IMR-90 (cell line): ENCODE measurements around the gene MMP14.

Source experiments
- CEBPB ChIP-seq: IDR thresholded peaks from 2 replicates; pipeline ENCODE4 v1.6.1; 2012; ENCODE audit warnings: low read depth, low read length, improper control_type of control experiment
- CHD1 ChIP-seq: IDR thresholded peaks from 2 replicates; pipeline ENCODE4 v1.6.1; 2012; ENCODE audit warnings: low read depth, low read length, improper control_type of control experiment
- FOS ChIP-seq: fragments of 150-350 bp; IDR thresholded peaks from 2 replicates; pipeline ENCODE4 v1.6.1; 2016; ENCODE audit warnings: low read depth, low read length
- MAFK ChIP-seq: IDR thresholded peaks from 2 replicates; pipeline ENCODE4 v1.6.1; 2012; ENCODE audit warnings: low read depth, low read length, improper control_type of control experiment
- MAZ ChIP-seq: IDR thresholded peaks from 2 replicates; pipeline ENCODE4 v1.6.1; 2012; ENCODE audit warnings: low read depth, mild to moderate bottlenecking, low read length, improper control_type of control experiment, moderate library complexity, borderline replicate concordance
- MXI1 ChIP-seq: IDR thresholded peaks from 2 replicates; pipeline ENCODE4 v1.6.1; 2012; ENCODE audit warnings: low read depth, mild to moderate bottlenecking, low read length, moderate library complexity, borderline replicate concordance
- NFE2L2 ChIP-seq: fragments of 150-350 bp; IDR thresholded peaks from 2 replicates; pipeline ENCODE4 v1.6.1; 2016; ENCODE audit warnings: low read depth, mild to moderate bottlenecking, low read length
- POLR2A ChIP-seq: IDR thresholded peaks from 2 replicates; pipeline ENCODE4 v1.6.1; 2012; ENCODE audit warnings: mild to moderate bottlenecking, low read depth, low read length
- RAD21 ChIP-seq: IDR thresholded peaks from 2 replicates; pipeline ENCODE4 v1.6.1; 2012; ENCODE audit warnings: low read length, improper control_type of control experiment
- RCOR1 ChIP-seq: IDR thresholded peaks from 2 replicates; pipeline ENCODE4 v1.6.1; 2012; ENCODE audit warnings: mild to moderate bottlenecking, low read length, improper control_type of control experiment; ENCODE audit not compliant: insufficient replicate concordance
- SMC3 ChIP-seq: fragments of 150-350 bp; IDR thresholded peaks from 2 replicates; pipeline ENCODE4 v1.6.1; 2016; ENCODE audit warnings: low read depth, mild to moderate bottlenecking, antibody characterized with exemption, low read length, moderate library complexity
- TF ChIP-seq, protein P1 (sequence below): conservative IDR thresholded peaks from 2 replicates; pipeline ENCODE4 v1.5.1; 2012; ENCODE audit warnings: mild to moderate bottlenecking, low read depth, low read length, improper control_type of control experiment
- TF ChIP-seq, protein P2 (sequence below): fragments of 150-350 bp; IDR thresholded peaks from 2 replicates; pipeline ENCODE4 v1.6.1; 2017; ENCODE audit warnings: mild to moderate bottlenecking, antibody characterized with exemption, low read length, low read depth

DNA sequence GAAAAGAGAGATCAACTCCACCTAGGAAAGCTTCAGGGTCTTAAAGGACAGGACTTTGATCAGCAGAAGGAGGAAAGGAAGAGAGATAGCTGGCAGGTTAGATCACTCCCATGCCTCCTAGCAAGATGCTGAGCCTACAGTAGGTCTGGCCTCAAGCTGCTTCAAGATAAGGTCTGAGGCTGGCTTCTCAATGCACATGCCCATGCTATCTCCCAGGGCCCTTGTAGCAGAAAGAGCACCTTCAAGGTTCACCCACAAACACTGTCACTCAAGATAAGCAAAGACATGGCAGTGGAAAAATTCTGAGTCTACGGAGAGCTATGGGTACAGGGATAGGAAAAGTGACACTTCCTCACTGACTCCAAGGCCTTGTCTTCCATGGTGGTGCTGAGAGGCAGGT is 61.0 kb downstream of the MMP14 start:
- TF ChIP-seq, protein P1, sequence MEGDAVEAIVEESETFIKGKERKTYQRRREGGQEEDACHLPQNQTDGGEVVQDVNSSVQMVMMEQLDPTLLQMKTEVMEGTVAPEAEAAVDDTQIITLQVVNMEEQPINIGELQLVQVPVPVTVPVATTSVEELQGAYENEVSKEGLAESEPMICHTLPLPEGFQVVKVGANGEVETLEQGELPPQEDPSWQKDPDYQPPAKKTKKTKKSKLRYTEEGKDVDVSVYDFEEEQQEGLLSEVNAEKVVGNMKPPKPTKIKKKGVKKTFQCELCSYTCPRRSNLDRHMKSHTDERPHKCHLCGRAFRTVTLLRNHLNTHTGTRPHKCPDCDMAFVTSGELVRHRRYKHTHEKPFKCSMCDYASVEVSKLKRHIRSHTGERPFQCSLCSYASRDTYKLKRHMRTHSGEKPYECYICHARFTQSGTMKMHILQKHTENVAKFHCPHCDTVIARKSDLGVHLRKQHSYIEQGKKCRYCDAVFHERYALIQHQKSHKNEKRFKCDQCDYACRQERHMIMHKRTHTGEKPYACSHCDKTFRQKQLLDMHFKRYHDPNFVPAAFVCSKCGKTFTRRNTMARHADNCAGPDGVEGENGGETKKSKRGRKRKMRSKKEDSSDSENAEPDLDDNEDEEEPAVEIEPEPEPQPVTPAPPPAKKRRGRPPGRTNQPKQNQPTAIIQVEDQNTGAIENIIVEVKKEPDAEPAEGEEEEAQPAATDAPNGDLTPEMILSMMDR = no peak
- TF ChIP-seq RAD21 = no peak
- no peak for TF ChIP-seq POLR2A
- no peak for TF ChIP-seq MAFK
- no peak for TF ChIP-seq CEBPB
- TF ChIP-seq SMC3 = no peak
- no peak for TF ChIP-seq CHD1
- TF ChIP-seq RCOR1 = no peak
- TF ChIP-seq NFE2L2 = no peak
- TF ChIP-seq, protein P2, sequence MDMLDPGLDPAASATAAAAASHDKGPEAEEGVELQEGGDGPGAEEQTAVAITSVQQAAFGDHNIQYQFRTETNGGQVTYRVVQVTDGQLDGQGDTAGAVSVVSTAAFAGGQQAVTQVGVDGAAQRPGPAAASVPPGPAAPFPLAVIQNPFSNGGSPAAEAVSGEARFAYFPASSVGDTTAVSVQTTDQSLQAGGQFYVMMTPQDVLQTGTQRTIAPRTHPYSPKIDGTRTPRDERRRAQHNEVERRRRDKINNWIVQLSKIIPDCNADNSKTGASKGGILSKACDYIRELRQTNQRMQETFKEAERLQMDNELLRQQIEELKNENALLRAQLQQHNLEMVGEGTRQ = no peak
- no peak for TF ChIP-seq MAZ
- TF ChIP-seq MXI1 = no peak
- TF ChIP-seq FOS = no peak
